Kidney capillary endothelial cell (primary cell): ENCODE measurements around the gene AKR1A1.
"Not testable (repeated sequence)": the region's sequence is repeated elsewhere in the genome, so short reads cannot be mapped to it uniquely, and the experiment has no call there.

ENCODE experiments used
- DNase-seq: peaks from one replicate; pipeline ENCODE4 v3.0.0-alpha.2; 2018; ENCODE audit warnings: low spot score

The AKR1A1 gene

GRCh38 chr1:45523975-45524374 is 26.7 kb upstream of the AKR1A1 start:
- DNase-seq = not testable (repeated sequence)

DNA sequence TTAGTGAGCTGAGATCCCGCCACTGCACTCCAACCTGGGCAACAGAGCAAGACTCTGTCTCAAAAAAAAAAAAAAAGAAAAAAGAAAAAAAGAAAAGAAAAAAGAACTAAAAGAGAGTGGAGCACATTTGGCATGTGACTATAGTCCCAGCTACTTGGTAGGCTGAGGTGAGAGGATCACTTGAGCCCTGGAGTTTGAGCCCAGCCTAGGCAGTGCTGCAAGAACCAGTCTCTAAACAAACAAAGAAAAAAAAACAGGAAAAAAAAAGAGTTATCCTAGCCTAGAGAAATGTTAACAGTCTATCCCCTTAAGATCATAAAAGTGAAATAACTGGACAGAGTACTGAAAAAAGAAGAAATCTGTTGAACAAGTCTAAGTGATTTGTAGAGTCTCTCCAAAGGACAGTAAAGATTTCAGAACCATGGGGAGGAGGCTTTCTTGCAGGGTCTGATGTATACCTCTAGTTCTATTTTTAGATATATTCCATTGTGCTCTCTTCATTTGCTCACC is 24.4 kb upstream of the AKR1A1 start:
- no peak for DNase-seq

DNA sequence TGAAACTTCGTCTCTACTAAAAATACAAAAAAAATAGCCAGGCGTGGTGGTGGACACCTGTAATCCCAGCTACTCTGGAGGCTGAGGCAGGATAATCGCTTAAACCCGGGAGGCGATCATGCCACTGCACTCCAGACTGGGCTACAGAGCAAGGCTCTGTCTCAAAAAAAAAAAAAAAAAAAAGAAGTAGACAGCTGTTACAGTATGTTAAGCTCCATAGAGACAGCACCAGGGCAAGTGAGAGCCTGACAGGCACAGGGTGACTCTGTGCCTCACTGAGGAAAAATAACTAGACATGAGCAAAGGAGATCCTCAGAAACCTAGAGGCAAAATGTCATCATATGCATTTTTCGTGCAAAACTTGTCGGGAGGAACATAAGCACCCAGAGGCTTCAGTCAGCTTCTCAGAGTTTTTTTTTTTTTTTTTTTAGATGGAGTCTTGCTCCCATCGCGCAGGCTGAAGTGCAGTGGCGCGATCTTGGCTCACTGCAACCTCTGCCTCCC is 19.9 kb upstream of the AKR1A1 start:
- DNase-seq = no peak

DNA sequence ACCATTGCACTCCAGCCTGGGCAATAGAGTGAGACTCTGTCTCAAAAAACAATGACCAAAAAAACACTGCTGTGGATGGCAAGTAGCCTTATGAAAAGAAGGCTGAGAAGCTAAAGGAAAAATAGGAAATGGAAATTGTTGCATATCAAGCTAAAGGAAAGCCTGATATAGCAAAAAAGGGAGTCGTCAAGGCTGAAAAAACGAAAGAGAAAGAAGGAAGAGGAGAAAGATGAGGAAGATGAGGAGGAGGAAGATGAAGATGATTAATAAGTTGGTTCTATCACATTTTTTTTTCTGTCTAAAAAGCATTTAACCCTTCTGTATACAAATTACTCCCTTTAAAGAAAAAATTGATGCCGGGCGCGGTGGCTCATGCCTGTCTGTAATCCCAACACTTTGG is 18.8 kb upstream of the AKR1A1 start:
- DNase-seq = no peak

- no peak for DNase-seq
Observed at GRCh38 chr1:45535988-45536766, 14.4 kb upstream of the AKR1A1 start.

DNA sequence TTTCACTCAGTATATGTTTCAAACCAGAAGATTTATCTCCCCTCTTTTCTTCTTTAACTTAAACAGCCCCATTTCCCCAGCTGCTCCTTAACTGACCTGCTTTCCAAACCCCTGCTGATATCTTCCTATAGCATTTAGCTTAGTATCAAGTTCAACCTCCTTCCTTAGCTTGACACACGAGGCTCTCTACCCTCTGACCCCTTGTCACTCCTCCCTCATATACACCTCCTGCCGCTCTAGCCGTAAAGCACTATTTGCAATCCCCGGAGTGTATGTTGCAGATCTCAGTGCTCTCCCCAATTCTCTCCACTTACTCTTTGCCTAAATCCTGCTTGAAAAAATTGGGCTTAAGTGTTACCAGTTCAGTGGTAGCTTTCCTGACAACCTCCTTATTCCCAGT is 13.7 kb upstream of the AKR1A1 start:
- no peak for DNase-seq

- DNase-seq = no peak
Observed at GRCh38 chr1:45541193-45541592, 9.4 kb upstream of the AKR1A1 start.

DNA sequence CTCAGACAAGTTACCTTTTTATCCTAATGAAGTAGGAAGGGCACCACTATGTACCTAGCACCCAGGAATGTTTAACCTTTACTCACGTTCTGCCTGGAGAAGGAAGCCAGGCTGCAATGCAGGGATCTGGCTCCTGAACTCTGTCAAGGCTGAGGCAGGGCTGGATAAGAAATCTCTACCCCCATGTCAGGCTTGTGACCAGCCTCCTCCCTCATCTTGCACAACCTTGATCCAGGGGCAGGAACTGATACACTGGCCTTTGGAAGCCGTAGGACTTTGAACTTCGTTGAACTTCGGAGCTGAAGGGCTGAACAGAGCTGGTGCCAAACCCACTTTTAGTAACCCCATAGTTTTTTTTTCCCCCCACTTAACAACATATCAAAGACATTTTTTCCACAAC is 8.0 kb upstream of the AKR1A1 start:
- DNase-seq = no peak

DNA sequence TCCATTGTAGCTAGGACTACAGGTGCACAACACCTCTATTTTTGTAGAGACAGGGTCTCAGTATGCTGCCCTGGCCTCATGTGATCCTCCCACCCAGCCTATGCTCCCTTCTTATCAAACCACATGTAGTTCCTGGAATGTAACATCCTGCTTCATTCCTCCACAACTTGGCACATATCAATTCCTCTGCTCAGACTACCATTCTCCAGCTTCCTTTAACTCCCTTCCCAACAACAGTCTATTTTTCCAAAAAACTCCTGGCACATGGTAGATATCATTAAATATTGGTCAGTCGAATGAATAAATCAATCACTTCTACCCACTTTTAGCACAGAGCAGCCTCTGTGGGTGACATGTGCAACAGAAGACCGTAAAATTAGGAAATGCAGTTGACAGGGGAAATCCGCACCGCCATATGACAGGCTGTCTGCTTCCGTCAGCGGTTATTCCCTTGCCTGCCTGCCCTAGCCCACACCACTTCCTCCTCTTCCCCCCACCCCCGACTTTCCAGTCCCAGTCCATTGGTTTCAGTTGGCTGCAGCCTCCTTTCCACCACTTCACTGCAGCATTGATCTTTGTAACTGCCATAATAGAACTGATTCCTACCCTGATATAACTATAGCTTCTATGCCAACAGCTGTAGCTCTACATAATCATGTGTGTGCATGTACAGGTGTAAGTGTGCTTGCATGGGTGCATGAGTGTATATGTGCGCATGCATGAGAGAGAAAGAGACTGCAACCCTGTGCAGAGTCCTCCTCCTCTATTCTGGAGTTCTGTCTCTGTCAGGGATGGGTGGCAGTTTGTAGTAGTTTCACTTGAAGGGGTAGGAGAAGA is 6.8 kb upstream of the AKR1A1 start:
- DNase-seq = peak; percentile 85

DNA sequence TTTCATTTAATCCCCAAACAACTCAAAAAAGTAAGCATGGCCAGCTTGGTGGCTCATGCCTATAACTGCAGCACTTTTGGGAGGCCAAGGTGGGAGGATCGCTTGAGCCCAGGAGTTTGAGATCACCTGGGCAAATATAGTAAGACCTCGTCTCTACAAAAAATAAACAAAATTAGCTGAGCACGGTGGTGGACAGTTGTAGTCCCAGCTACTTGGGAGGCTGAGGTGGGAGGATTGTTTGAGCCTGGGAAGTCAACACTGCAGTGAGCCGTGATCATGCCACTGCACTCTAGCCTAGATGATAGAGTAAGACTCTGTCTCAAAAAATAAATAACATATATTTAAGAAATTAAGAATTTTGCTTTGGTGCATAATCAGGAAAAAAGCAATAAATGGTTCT is 6.1 kb upstream of the AKR1A1 start:
- no peak for DNase-seq

DNA sequence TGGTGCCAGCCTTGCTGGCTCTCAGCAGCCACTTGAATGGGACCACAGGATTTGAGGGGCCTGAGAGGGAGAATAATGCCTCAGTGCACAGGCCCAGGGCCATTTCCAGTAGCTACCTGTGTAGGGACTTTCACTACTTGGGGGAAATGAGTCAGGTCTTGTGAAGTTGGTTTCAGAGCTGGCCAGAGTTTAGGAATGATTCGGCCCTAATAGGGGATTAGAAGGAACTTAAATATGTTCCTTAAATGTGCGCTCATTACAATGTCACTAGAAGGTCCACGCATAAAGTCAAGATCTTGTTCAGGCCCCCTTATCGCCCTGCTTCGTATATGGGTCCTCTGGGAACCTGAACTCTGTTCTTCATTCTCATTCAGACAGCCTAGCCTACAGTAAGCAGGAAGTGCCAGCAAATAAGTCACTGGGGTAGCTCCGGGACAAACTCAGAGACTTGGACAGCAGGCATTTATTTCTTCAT is 5.6 kb upstream of the AKR1A1 start:
- DNase-seq = peak; percentile 49

DNA sequence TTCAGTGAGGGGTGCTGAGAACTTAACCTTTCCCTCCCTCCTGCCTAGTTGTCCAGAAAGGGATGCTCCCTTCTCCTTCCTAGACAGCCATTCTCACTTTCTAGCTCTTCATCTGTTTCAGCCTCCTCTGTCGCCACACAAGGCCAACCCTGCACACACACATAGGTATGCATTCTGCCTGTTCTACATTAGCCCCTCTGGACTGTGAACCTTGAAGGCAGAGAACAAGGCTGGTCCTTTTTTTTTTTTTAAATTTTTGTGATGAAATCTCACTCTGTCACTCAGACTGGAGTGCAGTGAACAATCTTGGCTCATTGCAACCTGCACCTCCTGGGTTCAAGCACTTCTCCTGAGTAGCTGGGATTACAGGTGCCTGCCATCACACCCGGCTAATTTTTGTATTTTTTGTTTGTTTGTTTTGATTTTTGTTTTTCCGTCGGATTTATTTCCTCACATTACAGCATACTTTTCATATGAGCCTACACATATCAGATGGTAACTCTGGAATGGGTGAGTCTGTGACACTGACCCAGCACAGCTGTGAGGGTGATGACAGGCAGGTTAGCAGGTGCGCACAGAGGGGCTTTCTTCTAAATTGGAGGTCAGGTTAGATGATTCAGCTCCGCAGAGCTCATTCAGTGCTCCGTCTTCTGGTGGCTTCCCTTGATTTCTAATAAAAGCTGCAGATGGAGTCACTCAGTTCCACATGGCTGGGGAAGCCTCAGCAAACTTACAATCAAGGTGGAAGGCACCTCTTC is 4.9 kb upstream of the AKR1A1 start:
- DNase-seq = no peak

- DNase-seq = no peak
Observed at GRCh38 chr1:45551684-45552083, 1.1 kb downstream of the AKR1A1 start.

DNA sequence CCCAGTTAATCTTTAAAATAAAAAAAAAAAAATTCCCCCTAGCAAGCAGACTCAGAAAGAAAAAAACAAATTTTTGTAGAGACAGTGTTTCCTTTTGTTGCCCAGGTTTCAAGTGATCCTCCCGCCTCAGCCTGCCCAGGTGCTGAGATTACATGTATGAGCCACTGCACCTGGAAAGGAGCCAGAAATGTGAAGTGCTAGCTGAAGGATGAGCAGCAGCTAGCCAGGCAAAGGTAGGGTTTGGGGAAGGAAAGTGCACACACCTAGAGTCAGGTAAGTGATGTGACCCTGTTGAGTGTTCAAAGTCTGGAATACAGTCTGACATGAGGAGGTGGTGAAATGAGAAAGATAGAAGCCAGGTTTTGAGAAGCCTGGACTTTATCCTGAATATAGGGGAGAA is 1.7 kb downstream of the AKR1A1 start:
- DNase-seq = no peak

GRCh38 chr1:45554198-45554597 is 3.6 kb downstream of the AKR1A1 start:
- no peak for DNase-seq

GRCh38 chr1:45557422-45557944 is 6.9 kb downstream of the AKR1A1 start:
- no peak for DNase-seq

GRCh38 chr1:45563843-45564242 is 13.2 kb downstream of the AKR1A1 start:
- DNase-seq = no peak

- no peak for DNase-seq
Observed at GRCh38 chr1:45566722-45567121, 16.1 kb downstream of the AKR1A1 start.

GRCh38 chr1:45567911-45568310 is 17.3 kb downstream of the AKR1A1 start:
- DNase-seq = no peak

DNA sequence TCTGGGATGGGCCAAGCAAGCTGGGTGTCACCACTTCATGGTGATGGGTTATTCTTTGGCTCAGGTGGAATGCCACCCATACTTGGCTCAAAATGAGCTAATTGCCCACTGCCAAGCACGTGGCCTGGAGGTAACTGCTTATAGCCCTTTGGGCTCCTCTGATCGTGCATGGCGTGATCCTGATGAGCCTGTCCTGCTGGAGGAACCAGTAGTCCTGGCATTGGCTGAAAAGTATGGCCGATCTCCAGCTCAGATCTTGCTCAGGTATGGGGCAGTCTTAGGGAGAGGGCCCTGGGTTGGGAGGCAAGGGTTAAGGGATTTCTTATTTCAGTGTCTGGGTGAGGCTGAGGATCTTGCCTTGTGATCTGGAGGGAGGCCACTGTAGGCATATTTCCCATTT is 17.8 kb downstream of the AKR1A1 start:
- no peak for DNase-seq

GRCh38 chr1:45569571-45569961 is 18.9 kb downstream of the AKR1A1 start:
- DNase-seq = no peak
